Measurements from ENCODE around the gene BCR.
A peak's percentile ranks its signal among the peaks of the same experiment; 100 is the strongest.

The BCR gene

GRCh38 chr22:23246982-23247766 is 66.9 kb downstream of the BCR start:
- peak; percentile 17 for DNase-seq

GRCh38 chr22:23248583-23248982 is 68.3 kb downstream of the BCR start:
- peak; percentile 41 for DNase-seq

GRCh38 chr22:23250056-23250784 is 69.9 kb downstream of the BCR start:
- no peak for DNase-seq

GRCh38 chr22:23250785-23251363 is 70.6 kb downstream of the BCR start:
- DNase-seq: no peak

GRCh38 chr22:23251445-23252093 is 71.3 kb downstream of the BCR start:
- peak; percentile 31 for DNase-seq

GRCh38 chr22:23253475-23254055 is 73.3 kb downstream of the BCR start:
- no peak for DNase-seq

- peak; percentile 66 for DNase-seq
These were observed 75.3 kb downstream of the BCR start for GRCh38 chr22:23255506-23256170.

GRCh38 chr22:23256171-23256932 is 76.0 kb downstream of the BCR start:
- no peak for DNase-seq

- peak; percentile 80 for DNase-seq
These were observed 76.9 kb downstream of the BCR start for GRCh38 chr22:23256986-23257888.

- no peak for DNase-seq
These were observed 77.8 kb downstream of the BCR start for GRCh38 chr22:23257889-23258825.

GRCh38 chr22:23258826-23259170 is 78.5 kb downstream of the BCR start:
- DNase-seq: no peak

- DNase-seq: no peak
These were observed 79.8 kb downstream of the BCR start for GRCh38 chr22:23259916-23260644.

GRCh38 chr22:23260645-23261581 is 80.6 kb downstream of the BCR start:
- DNase-seq: no peak

- DNase-seq: no peak
These were observed 81.7 kb downstream of the BCR start for GRCh38 chr22:23261900-23262450.

GRCh38 chr22:23262518-23263332 is 82.4 kb downstream of the BCR start:
- DNase-seq: no peak

Data from right hindlimb (tissue), 1 donor.